ENCODE data around the gene C5orf52. TPM values are rescaled to one million over a fixed set of nuclear protein-coding genes. Genes with fewer than 3 reads are reported as not detected.

Gene C5orf52
- total and polyA plus RNA-seq, 2 donors (not counting 3 experiments of a cell fraction or from before 2014, with no cell fraction given), result not detected

DNA sequence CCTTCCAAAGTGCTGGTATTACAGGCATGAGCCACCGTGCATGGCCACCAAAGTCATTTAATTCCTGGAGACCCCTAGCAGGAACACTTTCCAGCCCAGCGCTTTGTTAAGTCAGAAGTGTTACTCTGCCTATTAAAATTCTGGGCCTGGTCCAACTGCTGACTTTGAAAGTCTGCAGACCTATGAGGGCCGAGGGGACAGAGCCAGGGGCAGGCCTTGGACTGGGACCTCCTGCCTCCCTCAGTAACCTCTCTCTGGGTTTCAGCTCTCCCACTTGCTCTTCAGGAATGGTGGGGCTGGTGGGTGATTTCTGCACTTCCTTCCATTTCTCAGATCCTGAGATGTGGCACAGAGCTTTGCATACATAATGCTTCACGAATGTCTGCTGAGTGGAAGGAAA is 9.7 kb downstream of the C5orf52 start:
- no peak for FAIRE-seq
- POLR2A ChIA-PET, result no interaction called here
- dilution Hi-C loops (cut with MboI; ENCODE audit: extremely low pct_ligation_motif_present, low sequenced_read_pairs), result no loop called here

More for the DNA sequence above, 9.7 kb downstream of the C5orf52 start:
- DNase-seq (ENCODE audit: low read depth, low spot score), result no peak
- Histone ChIP-seq H3K4me2 (ENCODE audit: insufficient read depth, low read length) (no peak overlapping the region), H3K4me3 (replicated peaks in 1 of 3; ENCODE audit: insufficient read depth in 1 of 3, low read depth in 1 of 3, low read length in 3 of 3) (no peak overlapping the region), H2AFZ (ENCODE audit: low read depth, low read length) (no peak overlapping the region), H3K9me3 (replicated peaks; ENCODE audit: control insufficient read depth, insufficient read depth, low read length) (no peaks in the 10 kb centered on the region), H3K27me3 (ENCODE audit: control insufficient read depth in 2 of 2, insufficient read depth in 2 of 2, low read length in 2 of 2) (no peaks in the 10 kb centered on the region), H3K4me1 (ENCODE audit: control insufficient read depth, extremely low read depth, insufficient read depth, low read length) (no peaks in the 10 kb centered on the region), H4K20me1 (replicated peaks; ENCODE audit: control insufficient read depth, extremely low read depth, insufficient read depth, low read length) (no peaks in the 10 kb centered on the region), H3K9me1 (replicated peaks; ENCODE audit: control insufficient read depth, extremely low read depth, insufficient read depth, low read length) (no peaks in the 10 kb centered on the region), H3K27ac (ENCODE audit: insufficient read depth, low read depth, low read length) (no peak overlapping the region), H3K36me3 (ENCODE audit: control insufficient read depth in 2 of 2, extremely low read depth in 1 of 2, insufficient read depth in 2 of 2, low read length in 2 of 2) (no peaks in the 10 kb centered on the region), H3K9ac (replicated peaks; ENCODE audit: extremely low read depth, insufficient read depth, low read length) (no peak overlapping the region), H3K79me2 (ENCODE audit: control insufficient read depth, insufficient read depth, low read length) (no peaks in the 10 kb centered on the region)
- CTCF ChIA-PET, result interaction anchor here (1.2 kb wide), 1 partner anchor 9 kb away, joined by 3 read pairs; no protein-coding TSS in a partner anchor
- BruUV-seq (replicated peaks), result no TSS peak
- intact Hi-C loops (cut with micrococcal nuclease), result no loop called here
- TF ChIP-seq MYC (IDR thresholded peaks at IDR 0.05; ENCODE audit: low read depth, low read length) (no peak), EZH2 (IDR thresholded peaks at IDR 0.05; ENCODE audit: borderline replicate concordance, low read depth, low read length, severe bottlenecking) (no peak), GATA2 (IDR thresholded peaks at IDR 0.05; ENCODE audit: insufficient read depth, insufficient read length, low read depth, low read length) (no peak), POLR2A (IDR thresholded peaks at IDR 0.05; ENCODE audit: low read depth, low read length) (no peak), POLR2AphosphoS5 (IDR thresholded peaks at IDR 0.05; ENCODE audit: insufficient read depth, low read depth, low read length) (no peak), FOS (IDR thresholded peaks at IDR 0.05; ENCODE audit: borderline replicate concordance, insufficient read depth, low read length) (no peak)
- TF ChIP-seq, protein P1, sequence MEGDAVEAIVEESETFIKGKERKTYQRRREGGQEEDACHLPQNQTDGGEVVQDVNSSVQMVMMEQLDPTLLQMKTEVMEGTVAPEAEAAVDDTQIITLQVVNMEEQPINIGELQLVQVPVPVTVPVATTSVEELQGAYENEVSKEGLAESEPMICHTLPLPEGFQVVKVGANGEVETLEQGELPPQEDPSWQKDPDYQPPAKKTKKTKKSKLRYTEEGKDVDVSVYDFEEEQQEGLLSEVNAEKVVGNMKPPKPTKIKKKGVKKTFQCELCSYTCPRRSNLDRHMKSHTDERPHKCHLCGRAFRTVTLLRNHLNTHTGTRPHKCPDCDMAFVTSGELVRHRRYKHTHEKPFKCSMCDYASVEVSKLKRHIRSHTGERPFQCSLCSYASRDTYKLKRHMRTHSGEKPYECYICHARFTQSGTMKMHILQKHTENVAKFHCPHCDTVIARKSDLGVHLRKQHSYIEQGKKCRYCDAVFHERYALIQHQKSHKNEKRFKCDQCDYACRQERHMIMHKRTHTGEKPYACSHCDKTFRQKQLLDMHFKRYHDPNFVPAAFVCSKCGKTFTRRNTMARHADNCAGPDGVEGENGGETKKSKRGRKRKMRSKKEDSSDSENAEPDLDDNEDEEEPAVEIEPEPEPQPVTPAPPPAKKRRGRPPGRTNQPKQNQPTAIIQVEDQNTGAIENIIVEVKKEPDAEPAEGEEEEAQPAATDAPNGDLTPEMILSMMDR (IDR thresholded peaks at IDR 0.05; ENCODE audit: extremely low read depth in 1 of 2, insufficient read depth in 1 of 2, low read depth in 1 of 2, low read length in 2 of 2), result no peak
- TF ChIP-seq, protein P2, sequence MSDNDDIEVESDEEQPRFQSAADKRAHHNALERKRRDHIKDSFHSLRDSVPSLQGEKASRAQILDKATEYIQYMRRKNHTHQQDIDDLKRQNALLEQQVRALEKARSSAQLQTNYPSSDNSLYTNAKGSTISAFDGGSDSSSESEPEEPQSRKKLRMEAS (IDR thresholded peaks at IDR 0.05; ENCODE audit: insufficient read depth, insufficient read length), result no peak
